NB4 (cell line): ENCODE results near the gene CABP4.

ENCODE experiments used
- MYC ChIP-seq: IDR thresholded peaks from 2 replicates; pipeline ENCODE4 v1.6.1; 2011; ENCODE audit warnings: low read depth, low read length
- POLR2A ChIP-seq: IDR thresholded peaks from 2 replicates; pipeline ENCODE4 v1.6.1; 2011; ENCODE audit warnings: mild to moderate bottlenecking; ENCODE audit not compliant: insufficient read length; ENCODE audit errors: extremely low read depth
- TF ChIP-seq, protein P1 (sequence below): IDR thresholded peaks from one replicate; pipeline ENCODE4 v1.5.1; 2012; ENCODE audit warnings: low read depth, low read length
- TF ChIP-seq, protein P2 (sequence below): IDR thresholded peaks from 2 replicates; pipeline ENCODE4 v1.6.1; 2011; ENCODE audit warnings: low read depth, low read length

DNA sequence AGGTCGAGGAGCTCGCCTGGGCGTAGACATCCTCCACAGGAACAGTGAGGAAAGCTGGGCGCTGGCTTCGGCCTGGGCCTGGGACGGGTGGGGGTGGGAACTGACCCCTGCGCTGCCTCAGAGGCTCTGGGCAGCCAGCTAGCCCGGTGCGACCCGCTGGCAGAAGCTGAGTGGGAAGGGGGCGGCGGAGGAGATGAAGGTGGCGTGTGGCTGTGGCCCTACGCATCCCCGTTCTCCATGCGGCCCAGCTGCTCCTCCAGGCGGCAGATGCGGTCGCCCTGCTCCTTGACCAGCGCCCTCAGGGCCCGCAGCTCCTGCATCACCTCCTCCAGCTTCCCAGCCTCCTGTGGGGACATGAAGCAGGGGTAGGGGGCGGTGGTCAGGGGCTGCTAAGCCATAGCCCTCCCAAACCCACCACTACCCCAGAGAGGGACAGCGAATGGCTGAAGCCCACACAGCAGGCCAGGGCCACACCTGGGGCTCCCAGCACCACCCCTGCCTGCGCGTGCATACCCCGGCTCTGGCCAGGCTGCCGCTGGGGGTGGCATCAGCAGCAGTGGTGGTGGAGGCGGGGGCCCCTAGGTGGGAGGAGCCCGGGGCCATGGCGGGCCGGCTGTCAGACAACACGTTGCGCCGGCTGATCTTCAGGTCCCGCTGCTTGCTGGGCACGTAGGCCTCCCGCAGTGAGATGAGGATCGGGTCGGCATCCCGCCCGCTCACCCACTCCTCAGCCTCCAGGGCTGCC, 16.8 kb upstream of the CABP4 start:
- TF ChIP-seq, protein P1, sequence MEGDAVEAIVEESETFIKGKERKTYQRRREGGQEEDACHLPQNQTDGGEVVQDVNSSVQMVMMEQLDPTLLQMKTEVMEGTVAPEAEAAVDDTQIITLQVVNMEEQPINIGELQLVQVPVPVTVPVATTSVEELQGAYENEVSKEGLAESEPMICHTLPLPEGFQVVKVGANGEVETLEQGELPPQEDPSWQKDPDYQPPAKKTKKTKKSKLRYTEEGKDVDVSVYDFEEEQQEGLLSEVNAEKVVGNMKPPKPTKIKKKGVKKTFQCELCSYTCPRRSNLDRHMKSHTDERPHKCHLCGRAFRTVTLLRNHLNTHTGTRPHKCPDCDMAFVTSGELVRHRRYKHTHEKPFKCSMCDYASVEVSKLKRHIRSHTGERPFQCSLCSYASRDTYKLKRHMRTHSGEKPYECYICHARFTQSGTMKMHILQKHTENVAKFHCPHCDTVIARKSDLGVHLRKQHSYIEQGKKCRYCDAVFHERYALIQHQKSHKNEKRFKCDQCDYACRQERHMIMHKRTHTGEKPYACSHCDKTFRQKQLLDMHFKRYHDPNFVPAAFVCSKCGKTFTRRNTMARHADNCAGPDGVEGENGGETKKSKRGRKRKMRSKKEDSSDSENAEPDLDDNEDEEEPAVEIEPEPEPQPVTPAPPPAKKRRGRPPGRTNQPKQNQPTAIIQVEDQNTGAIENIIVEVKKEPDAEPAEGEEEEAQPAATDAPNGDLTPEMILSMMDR, result peak; percentile 1
- TF ChIP-seq POLR2A (peak; percentile 77), MYC (peak; percentile 60; the same call in 1 of the 2 replicates)
- TF ChIP-seq, protein P2, sequence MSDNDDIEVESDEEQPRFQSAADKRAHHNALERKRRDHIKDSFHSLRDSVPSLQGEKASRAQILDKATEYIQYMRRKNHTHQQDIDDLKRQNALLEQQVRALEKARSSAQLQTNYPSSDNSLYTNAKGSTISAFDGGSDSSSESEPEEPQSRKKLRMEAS, result peak; percentile 80
